ENCODE data around the gene RRP36. TPM values are rescaled to one million over a fixed set of nuclear protein-coding genes. Genes with fewer than 3 reads are reported as not detected.

Gene RRP36
- total RNA-seq, 4 donors from 2014 or later = 32.2 to 200 (median 40.5) TPM

DNA sequence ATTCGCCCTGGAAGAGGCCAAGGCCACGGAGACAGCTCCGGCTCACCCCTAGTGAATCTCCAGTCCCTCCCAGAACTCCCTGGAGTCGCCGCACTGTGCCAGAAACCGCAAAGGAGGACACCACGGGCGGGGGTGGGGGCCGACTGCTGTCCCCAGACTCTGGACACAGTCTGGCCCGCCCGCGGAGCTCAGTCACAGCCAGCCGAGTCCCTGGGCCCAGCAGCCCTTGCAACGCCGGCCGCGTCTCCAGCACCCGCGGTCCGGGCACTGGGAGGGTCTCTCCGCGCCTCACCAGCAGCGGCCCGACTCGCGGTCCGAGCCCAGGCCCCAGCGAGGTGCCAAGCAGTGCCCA, 43.0 kb upstream of the RRP36 start:
- in situ Hi-C loops (cut with MboI; ENCODE audit: low pct_ligation_motif_present in 1 of 4, low pct_unique_long_range_greater_than_20kb in 1 of 4, low sequenced_read_pairs in 3 of 4) = no loop called here
- Histone ChIP-seq H3K27ac (peak overlapping the region; percentile 95 to 99 (median 96)), H3K27me3 (no peaks in the 10 kb centered on the region), H3K4me1 (peaks cover 10 to 33% (median 21%) of the 10 kb centered on the region in 4 donors), H3K4me3 (peak overlapping the region; percentile 53 to 99 (median 89)), H3K9me3 (no peaks in the 10 kb centered on the region), H3K36me3 (no peaks in the 10 kb centered on the region)
- DNase-seq = peak; percentile 51
- WGBS, 2 donors (ENCODE audit: low coverage in 1 of 2) = 0% methylated on average over 6 of the region's 28 CpGs; no CpG with 5 or more reads in 1 of the 2 donors
- no peak for TF ChIP-seq EP300 (IDR thresholded peaks at IDR 0.05; ENCODE audit: low read depth)
- intact Hi-C loops (cut with DNase I; ENCODE audit: low total_unique reads) = no loop called here

DNA sequence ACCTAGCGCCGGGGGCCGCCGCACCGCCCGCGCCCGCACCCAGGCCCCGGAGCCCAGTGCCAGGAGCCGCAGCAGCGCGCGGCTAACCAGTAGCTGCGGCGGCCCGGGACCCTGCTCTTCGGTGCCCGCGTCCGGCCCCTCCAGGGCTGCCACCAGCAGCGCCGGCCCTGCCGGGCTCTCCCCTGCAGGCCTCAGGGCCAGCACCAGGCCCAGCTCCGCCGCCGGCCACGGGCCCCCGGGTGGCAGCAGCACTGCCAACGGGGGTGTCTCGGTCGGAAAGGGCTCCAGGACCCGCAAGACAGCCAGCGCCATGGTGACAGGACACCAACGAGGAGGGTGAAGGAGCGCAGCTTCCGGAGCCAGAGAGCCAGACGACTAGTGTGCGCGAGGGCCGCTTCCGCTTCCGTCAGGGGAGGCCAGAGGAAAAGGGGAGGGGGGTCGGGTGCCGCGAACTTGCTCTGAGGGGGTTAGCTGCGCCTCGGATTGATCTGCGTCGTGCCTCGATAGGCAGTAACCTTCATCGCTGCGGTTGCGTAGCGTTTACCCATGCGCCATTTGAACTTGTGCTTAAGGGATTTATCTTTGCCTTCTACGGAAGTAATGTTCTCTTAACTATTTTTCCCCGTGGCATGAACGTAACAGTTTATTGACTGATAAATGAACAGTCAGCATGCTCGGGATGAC, 42.4 kb upstream of the RRP36 start, which contains the start of gene PEX6:
PEX6 (minus strand) TSS at position 343 of the 684 bp plus-strand sequence; CDS start at position 312, 31 bp downstream.
- Histone ChIP-seq H3K27me3 (no peaks in the 10 kb centered on the region), H3K36me3 (no peaks in the 10 kb centered on the region), H3K27ac (peak within 1 kb of the TSS; percentile 95 to 99 (median 96)), H3K4me1 (peaks cover 15 to 38% (median 23%) of the 10 kb centered on the region in 4 donors), H3K9me3 (no peaks in the 10 kb centered on the region), H3K4me3 (peak within 1 kb of the TSS; percentile 53 to 99 (median 89))
- in situ Hi-C loops (cut with MboI; ENCODE audit: low pct_ligation_motif_present in 1 of 4, low pct_unique_long_range_greater_than_20kb in 1 of 4, low sequenced_read_pairs in 3 of 4) (no loop called here), intact Hi-C loops (cut with DNase I; ENCODE audit: low total_unique reads) (no loop called here)
- DNase-seq = peak; percentile 92
- 0% methylated on average over 4 to 41 of the region's 59 CpGs for WGBS, 2 donors (ENCODE audit: low coverage in 1 of 2)
- TF ChIP-seq POLR2AphosphoS5 (IDR thresholded peaks at IDR 0.05) = peak; percentile 62 to 96 (median 85)
- no peak for TF ChIP-seq CTCF (IDR thresholded peaks at IDR 0.05)
- TF ChIP-seq POLR2A (IDR thresholded peaks at IDR 0.05) = peak; percentile 76

GRCh38 chr6:42979523-42980177, 41.8 kb upstream of the RRP36 start:
- no peak for DNase-seq
- in situ Hi-C loops (cut with MboI; ENCODE audit: low pct_ligation_motif_present in 1 of 4, low pct_unique_long_range_greater_than_20kb in 1 of 4, low sequenced_read_pairs in 3 of 4) = no loop called here

DNA sequence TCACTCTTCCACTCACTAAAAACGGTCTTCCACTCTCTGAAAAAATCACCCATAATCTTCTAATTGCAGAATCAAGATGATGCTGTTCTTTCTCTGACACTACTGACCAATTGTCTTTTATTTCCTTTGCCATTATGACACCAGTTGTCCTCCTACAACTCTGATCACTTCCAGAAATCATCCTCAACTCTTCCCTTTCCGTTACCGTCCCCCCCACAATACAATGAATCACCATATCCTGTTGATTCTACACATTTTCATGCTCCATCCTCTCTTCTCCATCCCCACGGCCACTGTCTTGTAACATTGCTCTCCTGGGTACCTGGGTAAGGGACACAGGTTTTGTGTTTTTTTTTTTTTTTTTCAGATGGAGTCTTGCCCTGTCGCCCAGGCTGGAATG, 39.6 kb upstream of the RRP36 start:
- Histone ChIP-seq H3K27ac (no peak overlapping the region), H3K4me1 (peaks cover 28 to 50% (median 39%) of the 10 kb centered on the region in 4 donors), H3K9me3 (no peaks in the 10 kb centered on the region), H3K27me3 (no peaks in the 10 kb centered on the region), H3K36me3 (no peaks in the 10 kb centered on the region), H3K4me3 (no peak overlapping the region)
- TF ChIP-seq POLR2A (IDR thresholded peaks at IDR 0.05) (no peak), CTCF (IDR thresholded peaks at IDR 0.05) (no peak), EP300 (IDR thresholded peaks at IDR 0.05; ENCODE audit: low read depth) (no peak), POLR2AphosphoS5 (IDR thresholded peaks at IDR 0.05) (no peak)
- in situ Hi-C loops (cut with MboI; ENCODE audit: low pct_ligation_motif_present in 1 of 4, low pct_unique_long_range_greater_than_20kb in 1 of 4, low sequenced_read_pairs in 3 of 4) (no loop called here), intact Hi-C loops (cut with DNase I; ENCODE audit: low total_unique reads) (no loop called here)
- WGBS, 2 donors (ENCODE audit: low coverage in 1 of 2) = 84% methylated on average over 5 of the region's 5 CpGs
- DNase-seq = no peak

More at GRCh38 chr6:42979523-42980177, 41.8 kb upstream of the RRP36 start:
- 53 to 87% methylated on average over 5 to 9 of the region's 9 CpGs for WGBS, 2 donors (ENCODE audit: low coverage in 1 of 2)
- peak overlapping the region; percentile 95 to 99 (median 96) for H3K27ac ChIP-seq
- no peaks in the 10 kb centered on the region for H3K27me3 ChIP-seq
- H3K4me1 ChIP-seq = peaks cover 15 to 39% (median 23%) of the 10 kb centered on the region in 4 donors
- H3K9me3 ChIP-seq = no peaks in the 10 kb centered on the region
- H3K4me3 ChIP-seq = peak overlapping the region; percentile 53 to 99 (median 89)
- no peaks in the 10 kb centered on the region for H3K36me3 ChIP-seq
- TF ChIP-seq POLR2AphosphoS5 (IDR thresholded peaks at IDR 0.05) (no peak), CTCF (IDR thresholded peaks at IDR 0.05) (peak in 2 of 5 experiments; percentile 9 to 24), POLR2A (IDR thresholded peaks at IDR 0.05) (no peak)
- intact Hi-C loops (cut with DNase I; ENCODE audit: low total_unique reads) = no loop called here

Measured in transverse colon (tissue), 4 donors.